GM23338 (cell line): ENCODE data around the gene HOXA10. TPM values are rescaled to one million over a fixed set of nuclear protein-coding genes. Genes with fewer than 3 reads are reported as not detected.

Experiments used
- ATAC-seq: fragments of 200-7000 bp; cut with Tn5 transposase; 3 replicates; pipeline ENCODE4 v1.9.1; 2020
- DNase-seq: peaks from one replicate; pipeline ENCODE4 v3.0.0-alpha.2; 2015; ENCODE audit warnings: low spot score
- H2AFZ ChIP-seq: fragments of 200-600 bp; sonication (generic); 2 replicates; pipeline ENCODE4 v1.8.0; 2016; ENCODE audit warnings: antibody characterized with exemption, mild to moderate bottlenecking, moderate library complexity
- H3F3A ChIP-seq: fragments of 200-600 bp; sonication (generic); replicated peaks from 2 replicates; pipeline ENCODE4 v1.8.0; 2017; ENCODE audit warnings: antibody characterized with exemption, mixed run types, low read depth
- H3K27ac ChIP-seq: fragments of 200-600 bp; sonication (generic); 2 replicates; pipeline ENCODE4 v1.6.1; 2016; ENCODE audit warnings: low read depth
- H3K27me3 ChIP-seq: fragments of 200-600 bp; sonication (generic); 2 replicates; pipeline ENCODE4 v1.8.0; 2016; ENCODE audit warnings: mild to moderate bottlenecking, mixed run types, moderate library complexity; ENCODE audit not compliant: insufficient read depth
- H3K36me3 ChIP-seq: fragments of 200-600 bp; sonication (generic); 2 replicates; pipeline ENCODE4 v1.8.0; 2016; ENCODE audit warnings: mild to moderate bottlenecking; ENCODE audit not compliant: insufficient read depth
- H3K4me1 ChIP-seq: fragments of 200-600 bp; sonication (generic); 2 replicates; pipeline ENCODE4 v1.8.0; 2016; ENCODE audit warnings: mild to moderate bottlenecking, moderate library complexity; ENCODE audit not compliant: insufficient read depth
- H3K4me2 ChIP-seq: fragments of 200-600 bp; sonication (generic); 2 replicates; pipeline ENCODE4 v1.7.1; 2017; ENCODE audit warnings: mixed run types
- H3K4me3 ChIP-seq: fragments of 200-600 bp; sonication (generic); 2 replicates; pipeline ENCODE4 v1.6.1; 2016; ENCODE audit warnings: mixed run types
- H3K79me2 ChIP-seq: fragments of 200-600 bp; sonication (generic); replicated peaks from 2 replicates; pipeline ENCODE4 v1.8.0; 2017; ENCODE audit warnings: mild to moderate bottlenecking; ENCODE audit not compliant: insufficient read depth
- H3K9me2 ChIP-seq: fragments of 200-600 bp; sonication (generic); 2 replicates; pipeline ENCODE4 v1.8.0; 2017; ENCODE audit not compliant: insufficient read depth
- H4K20me1 ChIP-seq: fragments of 200-600 bp; sonication (generic); replicated peaks from 2 replicates; pipeline ENCODE4 v1.8.0; 2017; ENCODE audit warnings: mild to moderate bottlenecking; ENCODE audit not compliant: insufficient read depth
- H3K27ac Mint-ChIP-seq: 2 replicates; pipeline ENCODE4 v1.8.0; 2020; ENCODE audit warnings: inconsistent platforms, mild to moderate bottlenecking, moderate library complexity, mixed read lengths
- H3K27me3 Mint-ChIP-seq: 3 replicates; pipeline ENCODE4 v1.8.0; 2022; ENCODE audit warnings: low read depth, mild to moderate bottlenecking, moderate library complexity, mixed read lengths, inconsistent platforms; ENCODE audit not compliant: insufficient read depth, poor library complexity
- H3K36me3 Mint-ChIP-seq: 3 replicates; pipeline ENCODE4 v1.8.0; 2021; ENCODE audit warnings: low read depth, mild to moderate bottlenecking, inconsistent platforms, moderate library complexity, mixed read lengths
- H3K4me1 Mint-ChIP-seq: 3 replicates; pipeline ENCODE4 v1.8.0; 2020; ENCODE audit warnings: mild to moderate bottlenecking, inconsistent platforms, mixed read lengths
- H3K4me3 Mint-ChIP-seq: 3 replicates; pipeline ENCODE4 v1.8.0; 2021; ENCODE audit warnings: moderate library complexity, mild to moderate bottlenecking, inconsistent platforms, mixed read lengths
- H3K9me3 Mint-ChIP-seq: 3 replicates; pipeline ENCODE4 v1.8.0; 2020; ENCODE audit warnings: moderate library complexity, mild to moderate bottlenecking, inconsistent platforms, mixed read lengths
- JUNB ChIP-seq: IDR thresholded peaks from one replicate; pipeline ENCODE4 v1.6.1; 2016; ENCODE audit warnings: antibody characterized with exemption; ENCODE audit not compliant: unreplicated experiment
- NANOG ChIP-seq: IDR thresholded peaks from 2 replicates; pipeline ENCODE4 v1.6.1; 2016; ENCODE audit warnings: antibody characterized with exemption, borderline replicate concordance
- POLR2AphosphoS5 ChIP-seq: IDR thresholded peaks from 2 replicates; pipeline ENCODE4 v1.6.1; 2016; ENCODE audit warnings: antibody characterized with exemption, low read depth
- ZNF114 ChIP-seq: fragments of 250-450 bp; sonication (Bioruptor Pico); IDR thresholded peaks from 2 replicates; pipeline ENCODE4 v1.5.0; 2020; ENCODE audit warnings: mild to moderate bottlenecking, moderate library complexity
- ZNF331 ChIP-seq: fragments of 250-450 bp; sonication (Bioruptor Pico); IDR thresholded peaks from 2 replicates; pipeline ENCODE4 v1.5.0; 2020; ENCODE audit warnings: low read depth, mild to moderate bottlenecking, moderate library complexity
- polyA plus RNA-seq: library from polyadenylated mRNA; unstranded; fragments of >200 nt; fragmentation: Nextera tagmentation; extraction: Ambion mirVana; gene quantifications from 2 replicates; pipeline ENCODE4 v1.2.1, GENCODE V29; 2016
- total RNA-seq: library from RNA; depleted of rRNA; stranded (reverse); fragments of >200 nt; shearing (Covaris generic); gene quantifications from 2 replicates; pipeline ENCODE4 v1.2.3, GENCODE V29; 2014
- TF ChIP-seq, protein P1 (sequence below), 2 experiments: fragments of 200-600 bp in 1 of 2; sonication (generic) in 1 of 2; conservative IDR thresholded peaks; 2 replicates each; pipeline versions ENCODE4 v1.5.1 to v1.6.1; 2016 to 2017; ENCODE audit warnings: antibody characterized with exemption in 2 of 2, low read depth in 2 of 2, mild to moderate bottlenecking in 2 of 2, moderate library complexity in 1 of 2

The HOXA10 gene
- total and polyA plus RNA-seq, 2 experiments from 2014 or later: not detected

- H3K27me3 ChIP-seq: peaks cover 100% of the 10 kb centered on the region
- H4K20me1 ChIP-seq: peaks cover 26% of the 10 kb centered on the region
- Mint-ChIP-seq H3K4me1 (peaks cover 26% of the 10 kb centered on the region), H3K9me3 (no peaks in the 10 kb centered on the region; the same call in 2 of the 3 replicates), H3K27ac (no peak overlapping the region), H3K27me3 (peaks cover 98% of the 10 kb centered on the region), H3K36me3 (no peaks in the 10 kb centered on the region; the same call in 2 of the 3 replicates), H3K4me3 (peak overlapping the region; percentile 14; the same call in 1 of the 3 replicates)
- H3K79me2 ChIP-seq: no peaks in the 10 kb centered on the region
- peak overlapping the region; percentile 42; the same call in 1 of the 2 replicates for H3K4me3 ChIP-seq
- peaks cover 22% of the 10 kb centered on the region; the same call in 1 of the 2 replicates for H3F3A ChIP-seq
- no peaks in the 10 kb centered on the region for H3K9me2 ChIP-seq
- peak; percentile 54 for ATAC-seq
- no peaks in the 10 kb centered on the region for H3K36me3 ChIP-seq
- no peak for DNase-seq
- TF ChIP-seq ZNF114 (CRISPR knock-in tag): no peak
- H2AFZ ChIP-seq: no peak overlapping the region
- H3K27ac ChIP-seq: no peak overlapping the region
- H3K4me1 ChIP-seq: peaks cover 55% of the 10 kb centered on the region
- peak overlapping the region; percentile 67; the same call in 1 of the 2 replicates for H3K4me2 ChIP-seq
These were observed 45.7 kb upstream of the HOXA10 start for GRCh38 chr7:27219821-27220220.

DNA sequence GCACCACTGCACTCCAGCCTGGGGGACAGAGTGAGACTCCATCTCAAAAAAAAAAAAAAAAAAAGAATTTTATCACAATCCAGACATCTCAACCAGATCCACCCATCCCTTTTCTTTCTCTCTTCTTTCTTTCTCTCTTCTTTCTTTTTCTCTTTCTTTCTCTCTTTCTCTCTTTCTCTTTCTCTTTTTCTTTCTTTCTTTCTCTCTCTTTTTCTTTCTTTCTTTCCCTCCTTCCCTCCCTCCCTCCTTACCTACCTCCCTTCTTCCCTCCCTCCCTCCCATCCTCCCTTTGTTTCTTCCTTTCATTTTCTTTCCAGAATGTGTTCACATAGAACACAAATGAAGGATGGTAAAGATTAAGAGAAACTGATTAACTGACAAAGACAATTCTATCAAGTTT, 43.8 kb upstream of the HOXA10 start:
- peaks cover 28% of the 10 kb centered on the region for H3K4me1 Mint-ChIP-seq
- peaks cover 56% of the 10 kb centered on the region for H3K4me1 ChIP-seq
- H3K4me3 ChIP-seq: no peak overlapping the region
- H4K20me1 ChIP-seq: peaks cover 35% of the 10 kb centered on the region
- H3K27ac Mint-ChIP-seq: no peak overlapping the region
- H3K36me3 Mint-ChIP-seq: no peaks in the 10 kb centered on the region; the same call in 2 of the 3 replicates
- no peaks in the 10 kb centered on the region for H3K36me3 ChIP-seq
- no peaks in the 10 kb centered on the region; the same call in 2 of the 3 replicates for H3K9me3 Mint-ChIP-seq
- H3K4me2 ChIP-seq: no peak overlapping the region
- peaks cover 100% of the 10 kb centered on the region for H3K27me3 ChIP-seq
- peaks cover 29% of the 10 kb centered on the region for H3F3A ChIP-seq
- no peaks in the 10 kb centered on the region for H3K9me2 ChIP-seq
- H3K27ac ChIP-seq: no peak overlapping the region
- no peak for TF ChIP-seq POLR2AphosphoS5
- TF ChIP-seq, protein P1, sequence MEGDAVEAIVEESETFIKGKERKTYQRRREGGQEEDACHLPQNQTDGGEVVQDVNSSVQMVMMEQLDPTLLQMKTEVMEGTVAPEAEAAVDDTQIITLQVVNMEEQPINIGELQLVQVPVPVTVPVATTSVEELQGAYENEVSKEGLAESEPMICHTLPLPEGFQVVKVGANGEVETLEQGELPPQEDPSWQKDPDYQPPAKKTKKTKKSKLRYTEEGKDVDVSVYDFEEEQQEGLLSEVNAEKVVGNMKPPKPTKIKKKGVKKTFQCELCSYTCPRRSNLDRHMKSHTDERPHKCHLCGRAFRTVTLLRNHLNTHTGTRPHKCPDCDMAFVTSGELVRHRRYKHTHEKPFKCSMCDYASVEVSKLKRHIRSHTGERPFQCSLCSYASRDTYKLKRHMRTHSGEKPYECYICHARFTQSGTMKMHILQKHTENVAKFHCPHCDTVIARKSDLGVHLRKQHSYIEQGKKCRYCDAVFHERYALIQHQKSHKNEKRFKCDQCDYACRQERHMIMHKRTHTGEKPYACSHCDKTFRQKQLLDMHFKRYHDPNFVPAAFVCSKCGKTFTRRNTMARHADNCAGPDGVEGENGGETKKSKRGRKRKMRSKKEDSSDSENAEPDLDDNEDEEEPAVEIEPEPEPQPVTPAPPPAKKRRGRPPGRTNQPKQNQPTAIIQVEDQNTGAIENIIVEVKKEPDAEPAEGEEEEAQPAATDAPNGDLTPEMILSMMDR (conservative IDR thresholded peaks at IDR 0.05; ENCODE audit: low read depth in 2 of 2): no peak
- no peak for TF ChIP-seq ZNF331 (CRISPR knock-in tag)
- no peak for TF ChIP-seq JUNB
- DNase-seq (no peak), ATAC-seq (no peak)
- H3K4me3 Mint-ChIP-seq: no peak overlapping the region
- no peaks in the 10 kb centered on the region for H3K79me2 ChIP-seq
- H2AFZ ChIP-seq: no peak overlapping the region
- peaks cover 98% of the 10 kb centered on the region for H3K27me3 Mint-ChIP-seq

DNA sequence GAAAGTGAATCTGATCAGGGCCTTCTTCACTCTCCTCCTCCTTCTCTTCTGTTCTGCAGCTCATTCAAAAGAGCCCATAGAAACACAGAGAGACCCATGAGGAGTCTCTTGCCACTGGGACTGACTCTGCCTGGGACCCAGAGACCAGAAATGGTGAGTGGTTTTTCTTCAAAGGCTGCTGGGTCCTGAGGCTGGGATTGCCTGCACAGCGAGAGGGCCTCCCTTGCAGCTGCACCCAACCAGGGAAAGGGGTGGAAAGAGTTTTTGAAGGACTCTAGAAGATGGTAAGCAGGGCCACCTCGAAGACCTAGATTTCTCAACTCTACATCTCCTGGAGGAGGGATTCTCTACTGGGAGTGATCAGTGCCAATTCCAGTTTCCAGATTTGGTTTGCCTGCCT, 41.2 kb upstream of the HOXA10 start:
- DNase-seq (no peak), ATAC-seq (no peak)
- Mint-ChIP-seq H3K27ac (no peak overlapping the region), H3K4me1 (peaks cover 29% of the 10 kb centered on the region), H3K9me3 (no peaks in the 10 kb centered on the region; the same call in 2 of the 3 replicates), H3K36me3 (no peaks in the 10 kb centered on the region), H3K4me3 (no peak overlapping the region), H3K27me3 (peaks cover 100% of the 10 kb centered on the region)
- TF ChIP-seq ZNF114 (CRISPR knock-in tag) (no peak), NANOG (no peak)
- Histone ChIP-seq H3K79me2 (no peaks in the 10 kb centered on the region), H3K27ac (no peak overlapping the region), H3K27me3 (peaks cover 100% of the 10 kb centered on the region), H3K4me3 (no peak overlapping the region), H2AFZ (no peak overlapping the region), H3K36me3 (no peaks in the 10 kb centered on the region), H3K9me2 (no peaks in the 10 kb centered on the region), H3K4me2 (0 out of 2 replicates have a peak overlapping the region, but pooled peaks have one; percentile 64), H3F3A (peaks cover 34% of the 10 kb centered on the region), H4K20me1 (peaks cover 44% of the 10 kb centered on the region), H3K4me1 (peaks cover 58% of the 10 kb centered on the region)
